ENCODE results near the gene KCNAB3. TPM values are rescaled to one million over a fixed set of nuclear protein-coding genes. Genes with fewer than 3 reads are reported as not detected.
A peak's percentile ranks its signal among the peaks of the same experiment; 100 is the strongest.

The KCNAB3 gene
- polyA plus RNA-seq, 1 donor, result 4.7 TPM

GRCh38 chr17:7940034-7940433, 10.4 kb upstream of the KCNAB3 start:
- no peak for DNase-seq

- DNase-seq, result no peak
These were observed 6.2 kb upstream of the KCNAB3 start for GRCh38 chr17:7935859-7936258.

GRCh38 chr17:7932949-7933348, 3.3 kb upstream of the KCNAB3 start:
- no peak for DNase-seq

GRCh38 chr17:7932483-7932891, 2.8 kb upstream of the KCNAB3 start:
- peak; percentile 48 for DNase-seq

- DNase-seq, result peak; percentile 100
These were observed 2.2 kb upstream of the KCNAB3 start, which contains the start of the genes CNTROB and TRAPPC1 for GRCh38 chr17:7931709-7932482. CNTROB (plus strand) TSS chr17:7932206; CDS start chr17:7933080, 874 bp downstream. TRAPPC1 (minus strand) TSS chr17:7931946; CDS start chr17:7931829, 117 bp downstream.

- no peak for DNase-seq
These were observed 1.4 kb upstream of the KCNAB3 start for GRCh38 chr17:7930841-7931631.

GRCh38 chr17:7927596-7927995, 2.1 kb downstream of the KCNAB3 start:
- DNase-seq, result no peak

GRCh38 chr17:7922845-7923628, 6.6 kb downstream of the KCNAB3 start:
- peak; percentile 91 for DNase-seq

- DNase-seq, result no peak
These were observed 7.3 kb downstream of the KCNAB3 start for GRCh38 chr17:7922269-7922844.

- no peak for DNase-seq
These were observed 12.8 kb downstream of the KCNAB3 start for GRCh38 chr17:7916808-7917207.

- DNase-seq, result no peak
These were observed 13.3 kb downstream of the KCNAB3 start for GRCh38 chr17:7916385-7916682.

- peak; percentile 97 for DNase-seq
These were observed 13.9 kb downstream of the KCNAB3 start, which contains the start of gene RNF227 for GRCh38 chr17:7915611-7916384. RNF227 (minus strand) TSS chr17:7916289; CDS start chr17:7916195, 94 bp downstream.

GRCh38 chr17:7915179-7915610, 14.5 kb downstream of the KCNAB3 start:
- no peak for DNase-seq

GRCh38 chr17:7912927-7913524, 16.6 kb downstream of the KCNAB3 start:
- peak; percentile 67 for DNase-seq

- no peak for DNase-seq
These were observed 18.5 kb downstream of the KCNAB3 start for GRCh38 chr17:7911116-7911515.

- no peak for DNase-seq
These were observed 18.9 kb downstream of the KCNAB3 start for GRCh38 chr17:7910711-7911110.

- no peak for DNase-seq
These were observed 19.4 kb downstream of the KCNAB3 start for GRCh38 chr17:7910281-7910680.

GRCh38 chr17:7909089-7909488, 20.6 kb downstream of the KCNAB3 start:
- DNase-seq, result no peak

GRCh38 chr17:7903154-7904103, 26.2 kb downstream of the KCNAB3 start:
- DNase-seq, result no peak

- DNase-seq, result no peak
These were observed 31.9 kb downstream of the KCNAB3 start for GRCh38 chr17:7897773-7898172.

All from hindlimb muscle (tissue), 1 donor.